CD4-positive, alpha-beta T cell treated with Interleukin-2 at 100 ng/mL for 4 hours (primary cell): ENCODE measurements around the gene COL18A1.

Experiments used
- DNase-seq: peaks from one replicate; pipeline ENCODE4 v3.0.0-alpha.2; 2020; ENCODE audit warnings: low spot score

The COL18A1 gene

DNA sequence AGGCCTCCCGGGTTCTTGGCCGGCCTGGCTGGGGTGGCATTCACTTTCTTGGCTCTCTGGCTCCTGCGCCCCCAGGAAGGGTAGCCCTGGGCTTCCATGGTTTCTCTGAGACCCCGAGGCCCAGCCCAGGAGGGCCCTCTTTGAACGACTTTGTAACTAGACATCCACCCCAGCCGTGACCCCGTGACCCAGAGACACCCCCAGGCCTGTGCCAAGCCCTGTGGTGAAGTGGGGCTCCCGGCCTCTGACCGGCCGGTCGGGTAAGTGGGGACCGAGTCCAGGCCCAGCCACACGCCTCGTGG is 64.0 kb downstream of the COL18A1 start:
- no peak for DNase-seq

DNA sequence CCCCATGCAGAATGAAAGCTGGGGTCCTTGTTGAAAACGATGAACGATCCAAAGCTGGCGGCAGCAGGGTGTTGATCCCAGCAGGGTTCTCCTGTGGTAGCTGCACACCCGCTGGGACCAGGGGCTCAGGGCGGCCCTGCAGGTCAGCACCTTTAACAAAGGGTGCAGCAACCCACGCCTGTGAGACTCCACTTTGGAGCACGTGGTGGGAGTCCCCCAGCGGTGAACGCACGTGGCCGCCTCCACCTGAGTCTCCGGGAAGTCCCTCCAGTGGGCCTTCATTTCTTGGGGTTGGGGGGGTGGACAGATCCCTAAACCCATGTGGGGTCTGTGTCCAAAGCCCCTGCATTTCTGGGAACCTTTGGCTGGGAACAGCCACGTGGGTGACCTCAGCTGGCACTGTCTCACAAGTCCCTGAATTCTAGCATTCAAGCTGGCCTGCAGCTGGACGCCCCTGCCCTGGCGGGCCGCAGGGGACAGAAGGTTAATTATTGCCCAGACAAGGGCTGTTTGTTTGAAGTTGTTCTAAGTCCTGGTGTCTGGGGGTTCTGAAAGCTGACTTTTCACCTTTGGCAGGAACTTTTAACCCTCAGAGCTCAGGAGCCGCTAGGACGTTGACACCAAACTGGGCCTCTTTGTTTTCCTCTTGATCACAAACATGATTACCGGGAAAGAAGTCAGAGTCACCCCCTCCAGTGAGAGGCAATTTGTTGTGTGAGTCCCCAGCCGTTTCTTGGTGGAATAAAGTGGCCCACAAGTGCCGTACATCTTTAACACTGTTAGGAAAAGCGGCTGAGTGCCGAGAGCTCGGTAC is 64.5 kb downstream of the COL18A1 start:
- no peak for DNase-seq

DNA sequence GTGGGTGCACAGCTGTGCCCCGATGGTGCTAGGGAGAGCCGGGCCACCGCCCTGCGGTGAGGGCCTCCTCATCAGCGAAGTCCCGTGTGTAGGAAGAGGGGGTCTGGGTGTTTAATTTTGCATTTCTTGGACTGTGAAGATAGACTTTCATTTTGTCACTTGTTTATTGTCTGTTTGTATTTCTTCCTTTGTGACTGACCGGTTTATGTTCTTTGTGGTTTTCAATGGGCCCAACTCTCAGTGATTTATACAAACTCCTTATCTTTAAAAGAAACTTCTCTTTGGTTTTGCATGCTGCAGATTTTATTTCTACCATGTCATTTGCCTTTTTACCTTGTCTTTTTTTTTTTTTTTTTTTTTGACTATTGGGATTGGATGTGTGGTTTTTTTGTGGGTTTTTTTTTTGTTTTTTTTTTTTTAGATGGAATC is 65.1 kb downstream of the COL18A1 start:
- DNase-seq, result no peak

DNA sequence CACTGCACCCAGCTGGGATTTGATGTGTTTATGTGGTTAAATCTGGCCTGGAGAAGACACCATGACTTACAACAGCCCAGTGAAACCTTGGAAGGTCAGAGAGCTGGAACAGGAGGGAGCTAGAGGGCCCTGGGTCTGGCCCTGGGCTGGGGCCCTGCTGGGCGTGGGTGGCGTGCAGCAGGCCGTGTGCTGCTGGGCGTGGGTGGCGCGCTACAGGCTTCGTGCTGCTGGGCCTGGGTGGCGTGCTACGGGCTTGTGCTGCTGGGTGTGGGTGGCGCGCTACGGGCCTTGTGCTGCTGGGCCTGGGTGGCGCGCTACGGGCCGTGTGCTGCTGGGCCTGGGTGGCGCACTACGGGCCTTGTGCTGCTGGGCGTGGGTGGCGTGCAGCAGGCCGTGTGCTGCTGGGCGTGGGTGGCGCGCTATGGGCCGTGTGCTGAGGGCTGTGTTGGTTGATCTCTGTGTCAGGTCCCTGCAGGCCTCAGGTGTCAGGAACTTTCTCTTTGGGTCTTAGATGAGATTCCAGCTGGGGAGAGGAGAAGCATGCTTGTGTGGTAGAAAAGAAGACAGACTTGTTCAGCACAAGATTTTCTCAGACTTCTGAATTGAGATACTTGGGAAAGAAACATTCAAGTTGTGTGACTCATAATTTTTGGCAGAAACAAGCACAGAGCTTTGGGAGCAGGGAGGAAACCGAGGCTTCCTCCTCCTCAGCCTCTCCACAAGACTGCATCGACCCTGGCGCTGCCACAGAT is 66.0 kb downstream of the COL18A1 start:
- peak; percentile 33 for DNase-seq

DNA sequence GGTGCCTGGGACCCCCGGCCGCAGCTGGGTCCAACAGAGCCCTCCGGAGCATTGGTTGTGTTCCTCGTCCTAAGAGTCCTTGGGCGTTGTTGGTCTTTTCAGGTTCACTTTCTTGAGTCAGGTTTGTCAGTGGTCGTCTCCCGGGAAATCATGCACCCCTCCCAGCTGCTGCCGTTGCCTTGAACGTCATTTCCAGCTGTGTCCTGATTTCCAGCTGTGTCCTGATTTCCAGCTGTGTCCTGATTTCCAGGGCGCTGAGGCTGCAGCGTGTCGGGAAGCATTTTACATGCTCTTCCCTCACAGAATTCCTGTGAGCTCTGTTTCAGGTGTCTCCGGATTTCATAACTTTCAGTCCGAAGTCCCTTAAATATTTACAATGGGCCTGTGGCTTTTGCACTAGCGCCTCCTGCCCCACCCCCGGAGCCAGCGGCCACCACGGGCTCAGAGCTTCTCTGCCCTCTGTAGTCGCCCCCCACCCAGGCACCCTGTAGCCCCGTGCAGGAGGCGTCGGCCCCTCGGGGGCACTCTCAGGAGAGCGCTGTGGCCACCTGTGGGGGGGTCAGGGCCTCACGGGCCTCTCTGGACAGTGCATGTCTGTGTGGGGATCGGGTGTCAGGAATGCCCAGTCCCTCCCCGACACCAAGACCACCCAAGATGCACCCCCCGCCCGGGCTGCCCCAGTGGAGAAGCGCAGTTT is 66.7 kb downstream of the COL18A1 start:
- no peak for DNase-seq

DNA sequence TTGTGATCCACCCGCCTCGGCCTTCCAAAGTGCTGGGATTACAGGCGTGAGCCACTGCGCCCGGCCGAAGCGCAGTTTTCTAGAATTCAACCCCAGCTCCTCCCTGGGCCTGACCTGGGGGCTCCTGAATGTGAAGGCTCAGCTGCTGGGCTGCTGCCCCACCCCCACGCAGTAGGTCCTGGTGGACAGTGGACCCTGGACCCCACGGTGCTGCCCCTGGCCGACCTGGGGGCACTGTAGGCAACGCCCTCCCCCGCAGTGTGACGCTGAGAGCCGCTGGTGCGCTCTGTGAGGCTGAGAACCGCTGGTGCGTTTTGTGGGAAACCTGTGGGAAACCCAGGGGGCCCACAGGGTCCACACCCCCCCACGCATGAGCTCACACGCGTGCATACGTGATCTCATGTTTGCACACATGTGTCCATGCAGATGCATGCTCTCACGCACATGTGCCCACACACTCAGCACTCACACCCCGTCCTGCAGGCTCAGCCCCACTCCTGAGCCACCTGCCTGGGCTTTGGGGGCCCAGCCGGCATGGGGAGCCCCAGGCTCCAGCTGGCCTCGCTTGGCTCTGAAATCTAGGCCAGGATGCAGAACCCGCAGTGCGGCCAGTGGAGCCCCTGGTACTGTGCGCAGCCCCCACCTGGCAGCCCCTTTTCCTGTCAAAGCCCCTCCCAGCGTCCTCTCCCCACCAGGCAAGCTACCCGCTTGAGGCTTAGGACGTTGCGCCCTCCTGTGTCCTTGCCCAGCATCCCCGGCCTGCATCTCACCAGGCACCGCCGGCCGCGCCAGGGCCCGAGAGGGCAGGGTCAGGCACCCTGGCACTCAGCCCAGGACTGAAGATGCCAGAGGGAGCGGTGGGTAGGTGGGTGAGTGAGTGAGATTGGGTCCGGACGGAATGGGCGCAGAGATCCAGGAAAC is 67.7 kb downstream of the COL18A1 start:
- DNase-seq, result no peak

DNA sequence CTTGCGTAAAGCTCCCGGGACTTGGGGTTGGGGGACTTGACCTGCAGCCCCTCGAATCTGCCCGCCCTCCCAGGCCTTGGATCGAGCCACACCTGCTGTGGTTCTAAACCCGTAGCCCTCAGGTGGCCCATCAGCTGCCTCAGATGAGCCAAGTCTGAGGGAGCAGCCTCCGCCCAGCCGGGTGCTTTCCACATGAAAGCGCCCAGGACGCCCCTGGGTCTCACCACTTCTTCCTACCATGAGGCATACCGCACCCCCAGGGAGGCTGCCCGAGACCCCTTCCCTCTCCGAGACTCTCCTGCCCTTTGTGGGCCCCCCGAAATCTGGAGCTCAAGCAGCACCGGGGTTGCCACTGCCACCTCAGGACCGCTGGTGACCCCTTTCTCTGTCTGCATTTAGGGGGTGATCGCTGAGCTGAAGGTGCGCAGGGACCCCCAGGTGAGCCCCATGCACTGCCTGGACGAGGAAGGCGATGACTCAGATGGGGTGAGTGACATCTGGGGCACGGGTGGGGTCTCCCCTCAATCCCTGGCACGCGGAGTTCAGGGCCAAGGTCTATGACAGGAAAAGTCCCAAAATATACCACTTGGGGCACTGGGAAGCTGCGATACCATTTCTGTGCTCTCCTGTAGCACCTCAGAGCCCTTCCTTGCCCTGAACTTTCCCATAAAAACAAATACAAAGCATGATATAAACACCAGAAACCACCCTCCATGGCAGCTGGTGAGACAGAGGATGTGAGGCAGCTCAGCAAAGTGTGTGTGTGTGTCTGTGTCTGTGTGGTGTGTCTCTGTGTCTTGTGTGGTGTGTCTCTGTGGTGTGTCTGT is 68.7 kb downstream of the COL18A1 start:
- no peak for DNase-seq

DNA sequence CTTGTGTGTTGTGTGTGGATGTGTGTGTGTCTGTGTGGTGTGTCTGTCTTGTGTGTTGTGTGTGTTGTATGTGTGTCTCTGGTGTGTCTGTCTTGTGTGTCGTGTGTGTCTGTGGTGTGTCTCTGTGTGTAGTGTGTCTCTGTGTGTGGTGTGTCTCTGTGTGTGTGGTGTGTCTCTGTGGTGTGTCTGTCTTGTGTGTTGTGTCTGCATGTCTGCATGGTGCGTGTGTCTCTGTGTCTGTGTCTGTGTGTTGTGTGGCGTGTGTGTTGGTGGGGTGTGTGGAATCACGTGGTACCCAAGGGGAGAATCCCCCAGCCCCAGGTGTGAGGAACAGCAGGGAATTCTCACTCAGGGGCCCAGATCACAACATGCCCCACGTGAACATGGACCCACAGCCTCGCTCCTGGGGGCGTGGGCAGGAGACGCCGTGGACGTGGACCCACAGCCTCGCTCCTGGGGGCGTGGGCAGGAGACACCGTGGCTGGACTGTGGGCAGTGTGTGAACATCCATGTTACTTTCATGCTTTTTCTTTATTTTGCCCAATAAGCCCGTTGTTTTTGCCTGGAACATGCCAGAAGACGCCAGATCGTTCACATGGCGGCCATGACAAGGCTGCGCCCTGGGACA is 69.5 kb downstream of the COL18A1 start:
- DNase-seq, result no peak

DNA sequence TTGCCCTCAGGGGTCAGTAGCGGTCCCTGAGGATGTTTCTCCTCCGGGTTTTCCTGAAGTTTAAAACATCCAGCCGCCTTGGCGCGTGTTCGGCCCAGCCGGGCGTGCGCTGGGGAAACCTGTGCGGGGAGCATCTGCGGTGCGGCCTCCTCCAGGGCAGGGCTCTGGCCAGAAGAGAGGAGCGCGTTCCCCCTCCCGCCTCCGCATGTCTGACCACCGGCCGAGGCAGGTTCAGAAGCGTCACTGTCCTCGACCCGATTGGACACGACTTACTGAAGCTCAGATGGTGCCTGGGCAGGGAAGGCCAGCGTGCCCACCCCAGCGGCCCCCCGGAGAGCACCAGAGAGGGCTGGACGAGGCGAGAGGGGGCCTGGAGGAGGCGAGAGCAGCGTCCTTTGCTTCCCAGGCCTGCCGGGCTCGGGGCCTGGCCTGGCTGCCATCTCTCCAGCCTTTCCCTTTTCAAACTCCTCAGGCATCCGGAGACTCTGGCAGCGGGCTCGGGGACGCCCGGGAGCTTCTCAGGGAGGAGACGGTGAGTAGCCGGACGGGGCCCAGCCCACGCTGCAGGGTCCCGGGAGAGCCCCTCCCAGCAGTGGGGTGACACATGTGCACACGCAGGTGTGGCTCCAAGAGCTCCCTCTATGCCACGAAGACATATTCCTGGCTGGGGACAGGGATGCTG is 70.2 kb downstream of the COL18A1 start:
- no peak for DNase-seq

DNA sequence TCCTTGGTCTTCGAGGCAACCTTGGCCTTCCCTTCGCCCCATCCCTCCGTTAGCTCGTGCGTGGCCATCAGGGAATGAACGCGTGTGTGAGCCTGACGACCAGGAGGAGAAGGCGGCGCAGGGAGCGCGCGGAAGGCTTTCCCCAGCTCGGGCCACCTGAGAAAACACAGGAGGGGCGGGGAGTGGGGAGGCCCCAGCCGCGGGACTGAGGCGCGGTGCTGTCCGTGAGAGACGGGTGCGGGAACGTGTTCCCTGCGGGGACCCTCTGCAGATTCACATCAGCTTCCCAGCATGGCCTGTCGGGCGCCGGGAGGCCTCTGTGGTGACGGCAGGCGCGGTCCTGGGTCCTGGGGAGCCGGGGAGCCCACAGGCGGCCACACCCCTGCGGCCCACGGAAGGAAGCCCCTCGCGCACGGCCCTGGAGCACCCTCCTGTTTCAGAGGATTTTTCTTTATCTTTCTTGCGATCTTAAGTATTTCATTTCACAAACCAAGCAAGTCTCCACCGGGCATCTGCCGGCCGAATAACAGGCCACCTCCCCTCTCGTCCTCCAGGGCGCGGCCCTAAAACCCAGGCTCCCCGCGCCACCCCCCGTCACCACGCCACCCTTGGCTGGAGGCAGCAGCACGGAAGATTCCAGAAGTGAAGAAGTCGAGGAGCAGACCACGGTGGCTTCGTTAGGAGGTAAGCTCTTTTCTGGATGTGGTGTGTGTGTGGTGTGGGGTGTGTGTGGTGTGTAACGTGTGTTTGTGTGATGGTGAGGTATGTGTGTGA is 71.0 kb downstream of the COL18A1 start:
- no peak for DNase-seq

DNA sequence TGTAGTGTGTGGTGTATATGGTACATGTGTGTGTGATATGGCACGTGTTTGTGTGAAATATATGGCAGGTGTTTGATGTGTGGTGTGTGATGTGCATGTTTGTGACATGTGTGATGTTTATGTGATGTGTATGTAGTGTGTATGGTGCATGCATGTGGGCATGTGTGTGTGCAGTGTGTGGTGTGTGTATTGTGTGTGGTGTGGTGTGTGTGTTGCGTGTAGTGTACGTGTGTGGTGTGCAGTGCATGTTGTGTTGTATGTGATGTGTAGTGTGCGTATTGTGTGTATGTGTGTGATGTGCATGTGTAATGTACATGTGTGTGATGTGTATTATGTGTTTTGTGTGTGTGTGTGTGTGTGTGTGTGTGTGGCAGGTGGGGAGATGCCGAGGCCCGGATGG is 71.6 kb downstream of the COL18A1 start:
- no peak for DNase-seq

DNA sequence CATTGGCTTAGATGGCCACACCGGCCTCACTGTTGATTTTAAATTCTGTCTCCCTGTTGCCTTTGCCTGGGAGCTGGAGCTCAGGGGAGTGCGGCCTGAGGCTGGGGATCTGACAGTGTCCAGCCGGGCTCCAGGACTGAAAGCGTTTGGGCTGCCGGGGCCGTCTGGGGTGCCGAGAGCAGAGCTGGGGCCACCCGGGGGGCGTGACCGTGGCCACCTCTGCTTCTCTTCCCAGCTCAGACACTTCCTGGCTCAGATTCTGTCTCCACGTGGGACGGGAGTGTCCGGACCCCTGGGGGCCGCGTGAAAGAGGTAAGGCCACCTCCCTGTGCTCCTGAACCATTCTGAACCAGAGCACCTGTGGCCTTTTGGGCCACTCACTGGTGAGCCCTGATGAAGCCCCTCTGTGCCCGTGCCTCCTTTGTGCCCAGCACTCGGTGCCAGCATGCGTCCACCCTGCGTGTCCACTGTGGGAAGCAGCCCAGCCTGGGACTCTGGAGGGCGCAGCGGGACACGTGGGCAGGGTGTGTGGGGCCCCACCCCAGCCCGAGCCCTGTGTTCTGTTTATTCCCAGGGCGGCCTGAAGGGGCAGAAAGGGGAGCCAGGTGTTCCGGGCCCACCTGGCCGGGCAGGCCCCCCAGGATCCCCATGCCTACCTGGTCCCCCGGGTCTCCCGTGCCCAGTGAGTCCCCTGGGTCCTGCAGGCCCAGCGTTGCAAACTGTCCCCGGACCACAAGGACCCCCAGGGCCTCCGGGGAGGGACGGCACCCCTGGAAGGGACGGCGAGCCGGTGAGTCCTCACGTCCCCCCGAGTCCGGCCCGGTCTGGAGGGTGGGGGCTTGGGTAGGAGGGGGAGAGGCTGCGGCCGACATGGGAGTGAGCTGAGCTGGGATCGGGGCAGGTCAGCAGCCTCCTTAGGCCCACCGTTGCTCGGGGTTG is 72.5 kb downstream of the COL18A1 start:
- no peak for DNase-seq

DNA sequence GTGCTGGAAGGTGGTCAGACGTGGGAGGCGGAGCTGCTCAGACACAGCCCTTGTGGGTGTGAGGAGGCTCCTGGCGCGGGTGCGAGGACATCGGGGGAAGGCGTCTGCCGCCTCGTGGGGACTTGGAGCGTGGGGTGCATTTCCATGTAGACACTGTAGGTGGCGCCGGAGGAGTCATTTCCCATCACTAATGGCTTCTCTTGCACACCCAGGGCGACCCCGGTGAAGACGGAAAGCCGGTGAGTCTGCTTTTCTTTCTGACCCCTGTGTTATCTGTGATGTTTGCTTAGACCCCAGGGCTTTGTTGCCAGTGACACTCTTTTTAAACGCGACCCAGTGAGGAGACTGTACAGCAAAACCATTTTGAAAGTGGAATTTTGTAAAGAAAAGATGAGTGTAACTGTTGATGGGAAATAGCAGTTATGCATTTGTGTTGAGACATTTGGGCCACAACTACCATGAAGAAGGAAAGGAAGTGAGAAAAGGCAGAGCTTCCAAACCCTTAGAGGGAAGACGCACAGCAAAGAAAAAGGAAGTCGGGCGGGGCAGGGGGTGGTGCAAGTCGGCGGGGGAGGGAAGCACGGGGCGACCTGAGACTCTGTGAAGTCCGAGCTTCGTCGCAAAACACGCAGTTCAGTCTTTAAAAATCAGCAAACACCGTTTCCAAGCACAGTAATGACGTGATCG is 73.3 kb downstream of the COL18A1 start:
- DNase-seq, result peak; percentile 87

DNA sequence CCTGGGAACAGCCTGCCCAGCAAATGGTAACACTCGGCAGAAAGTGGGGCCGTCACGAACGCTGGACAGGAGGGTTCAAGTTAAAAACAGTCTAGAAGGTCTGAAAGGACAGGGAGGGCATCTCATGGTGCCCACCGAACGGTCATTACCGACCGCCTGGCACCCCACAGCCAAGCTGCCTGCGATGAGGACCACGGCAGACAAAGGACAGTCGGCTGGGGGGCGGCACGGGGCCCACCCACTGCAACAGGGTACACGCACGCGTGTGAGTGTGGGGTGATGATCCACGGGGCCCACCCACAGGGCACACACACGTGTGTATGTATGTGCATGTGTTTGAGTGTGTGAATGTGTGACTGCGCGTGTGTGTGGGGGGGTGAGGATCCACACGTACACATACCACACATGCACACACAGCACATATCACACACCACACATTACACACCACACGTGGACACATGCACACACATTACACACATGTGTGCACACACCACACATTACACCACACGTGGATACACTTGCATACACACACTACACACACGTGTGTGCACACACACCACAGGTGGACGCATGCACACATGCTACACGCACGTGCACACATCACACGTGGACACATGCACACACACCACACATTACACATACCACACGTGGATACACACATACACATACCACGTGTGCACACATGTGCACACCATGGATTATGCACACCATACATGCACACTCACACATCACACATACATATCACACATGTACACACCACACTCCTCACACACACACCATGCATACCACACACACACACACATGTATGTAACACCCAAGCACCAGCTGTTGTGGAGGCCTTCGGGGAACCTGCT is 74.1 kb downstream of the COL18A1 start:
- DNase-seq, result no peak

DNA sequence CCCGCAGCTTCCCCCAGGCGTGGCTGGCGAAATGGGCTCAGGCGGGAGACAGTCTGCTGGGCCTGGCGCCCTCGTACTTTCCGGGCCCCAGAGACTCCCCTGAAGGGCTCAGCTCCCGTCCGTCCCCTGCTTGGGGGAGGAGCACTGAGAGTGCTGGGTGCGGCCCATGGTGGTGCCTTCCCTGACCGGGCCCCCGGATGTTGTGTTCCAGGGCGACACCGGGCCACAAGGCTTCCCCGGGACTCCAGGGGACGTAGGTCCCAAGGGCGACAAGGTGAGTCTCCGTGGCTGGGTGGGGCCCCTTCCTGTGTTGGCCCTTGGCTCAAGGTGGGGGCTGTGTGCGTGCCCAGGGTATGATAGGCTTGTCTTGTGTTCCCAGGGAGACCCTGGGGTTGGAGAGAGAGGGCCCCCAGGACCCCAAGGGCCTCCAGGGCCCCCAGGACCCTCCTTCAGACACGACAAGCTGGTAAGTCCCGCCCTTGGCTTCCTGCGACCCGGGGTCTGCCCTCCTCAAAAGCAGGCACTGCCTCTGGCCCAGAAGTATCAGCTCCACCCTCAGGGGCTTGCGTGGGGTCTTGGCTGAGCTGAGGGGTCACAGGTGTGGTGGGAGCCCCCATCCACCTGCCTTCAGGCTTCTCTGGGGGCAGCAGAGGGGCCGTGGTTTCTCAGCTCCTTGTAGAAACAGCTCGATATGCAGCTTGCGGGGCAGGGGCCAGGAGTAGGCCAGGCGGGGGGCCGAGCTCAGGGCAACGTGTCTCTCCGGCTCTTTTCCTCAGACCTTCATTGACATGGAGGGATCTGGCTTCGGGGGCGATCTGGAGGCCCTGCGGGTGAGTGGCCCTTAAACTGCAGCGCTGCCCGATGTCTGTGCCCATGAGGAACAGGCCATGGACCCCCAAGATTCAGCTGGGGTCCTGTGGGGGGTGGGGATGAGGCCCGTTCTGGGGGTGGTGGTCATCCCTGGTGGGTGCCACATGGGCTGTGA is 75.0 kb downstream of the COL18A1 start:
- DNase-seq, result no peak
